Activated T-helper 2 cell treated with anti-CD3 and anti-CD28 coated beads, Interferon-gamma antibody, Interleukin-2, Interleukin-4, amounts not matched to agents 10 μg/mL and 5 μg/mL and 100 μg/mL, durations not matched to agents 14 hours and 24 hours and 36 hours (primary cell): ENCODE data around the gene CASP8. TPM values are rescaled to one million over a fixed set of nuclear protein-coding genes. Genes with fewer than 3 reads are reported as not detected.

ENCODE experiments used
- DNase-seq: peaks from one replicate; pipeline ENCODE4 v3.0.0; 2021; ENCODE audit warnings: low spot score
- H3K27ac Mint-ChIP-seq: one replicate; pipeline ENCODE4 v1.8.0; 2021; ENCODE audit warnings: mixed read lengths
- H3K27me3 Mint-ChIP-seq: one replicate; pipeline ENCODE4 v1.8.0; 2021; ENCODE audit warnings: low read depth, mixed read lengths
- H3K36me3 Mint-ChIP-seq: one replicate; pipeline ENCODE4 v1.8.0; 2021; ENCODE audit warnings: low read depth, mixed read lengths
- H3K4me1 Mint-ChIP-seq: one replicate; pipeline ENCODE4 v1.8.0; 2021; ENCODE audit warnings: low read depth, mixed read lengths
- H3K4me3 Mint-ChIP-seq: one replicate; pipeline ENCODE4 v1.8.0; 2021; ENCODE audit warnings: low read depth, mild to moderate bottlenecking, moderate library complexity, mixed read lengths
- H3K9me3 Mint-ChIP-seq: one replicate; pipeline ENCODE4 v1.8.0; 2021; ENCODE audit warnings: mixed read lengths
- intact Hi-C: fragments of 100-400 bp; cut with micrococcal nuclease; formaldehyde crosslinking; loops from one replicate; pipeline ENCODE4 v1.15.1; 2023
- total RNA-seq: library from RNA; stranded (reverse); gene quantifications from 2 replicates; pipeline ENCODE4 v1.2.3, GENCODE V29; 2022

The CASP8 gene
- total RNA-seq, 1 donor from 2014 or later, result 43.5 TPM

- Mint-ChIP-seq H3K27me3 (no peaks in the 10 kb centered on the region), H3K4me1 (peaks cover 52% of the 10 kb centered on the region), H3K36me3 (peaks cover 75% of the 10 kb centered on the region), H3K9me3 (peaks cover 19% of the 10 kb centered on the region), H3K27ac (no peak overlapping the region), H3K4me3 (no peak overlapping the region)
- intact Hi-C loops, result no loop called here
- DNase-seq, result no peak
Observed at GRCh38 chr2:201249889-201250288, 10.4 kb upstream of the CASP8 start.

DNA sequence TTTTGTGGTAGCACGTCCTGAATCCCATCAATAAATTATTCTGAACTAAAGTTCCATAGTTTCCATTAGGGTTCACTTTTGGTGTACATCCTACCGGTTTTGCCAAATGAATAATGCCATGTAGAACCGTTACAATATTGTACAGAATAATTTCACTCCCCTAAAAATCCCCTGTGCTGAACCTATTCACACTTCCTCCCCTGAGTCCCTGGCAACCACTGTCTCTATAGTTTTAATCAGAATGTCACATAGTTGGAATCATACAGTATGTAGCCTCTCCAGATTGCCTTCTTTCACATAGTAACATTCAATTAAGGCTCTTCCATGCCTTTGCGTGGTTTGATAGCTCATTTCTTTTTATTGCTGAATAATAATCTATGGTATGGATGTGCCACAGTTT lies 9.6 kb upstream of the CASP8 start:
- DNase-seq, result no peak
- H3K9me3 Mint-ChIP-seq, result peaks cover 19% of the 10 kb centered on the region
- intact Hi-C loops, result no loop called here
- no peaks in the 10 kb centered on the region for H3K27me3 Mint-ChIP-seq
- no peak overlapping the region for H3K27ac Mint-ChIP-seq
- no peak overlapping the region for H3K4me3 Mint-ChIP-seq
- peaks cover 67% of the 10 kb centered on the region for H3K36me3 Mint-ChIP-seq
- H3K4me1 Mint-ChIP-seq, result peaks cover 58% of the 10 kb centered on the region

GRCh38 chr2:201254081-201254730 lies 6.1 kb upstream of the CASP8 start:
- Mint-ChIP-seq H3K4me3 (peak overlapping the region; percentile 22), H3K9me3 (peaks cover 19% of the 10 kb centered on the region), H3K27me3 (no peaks in the 10 kb centered on the region), H3K36me3 (peaks cover 42% of the 10 kb centered on the region), H3K4me1 (peaks cover 74% of the 10 kb centered on the region), H3K27ac (peak overlapping the region; percentile 67)
- DNase-seq, result no peak
- intact Hi-C loops, result loop anchor here (1.0 kb wide), 1 partner anchor 9 kb away; no protein-coding TSS in a partner anchor

GRCh38 chr2:201255408-201256033 lies 4.8 kb upstream of the CASP8 start:
- DNase-seq, result no peak
- no peak overlapping the region for H3K4me3 Mint-ChIP-seq

DNA sequence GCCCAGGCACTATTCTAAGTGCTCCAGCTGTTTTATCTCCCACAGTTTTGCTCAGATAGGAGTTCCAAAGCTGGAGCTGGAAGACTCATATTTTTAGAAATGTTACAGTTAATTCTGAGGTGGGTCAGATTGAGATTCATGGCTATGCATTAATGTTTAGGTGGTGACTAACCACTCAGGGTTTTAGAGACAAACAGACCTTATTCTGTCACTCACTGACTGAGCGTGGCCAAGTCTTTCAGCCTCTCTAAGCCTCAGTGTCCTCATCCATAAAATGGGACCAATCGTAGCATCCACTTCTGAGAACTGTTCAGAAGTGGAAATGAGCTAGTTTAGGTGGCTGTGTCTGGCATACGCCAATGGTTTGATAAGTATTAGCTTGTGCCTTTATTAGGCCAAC lies 4.3 kb upstream of the CASP8 start:
- H3K4me1 Mint-ChIP-seq, result peaks cover 67% of the 10 kb centered on the region

More at GRCh38 chr2:201255408-201256033, 4.8 kb upstream of the CASP8 start:
- H3K9me3 Mint-ChIP-seq, result peaks cover 9% of the 10 kb centered on the region
- peak overlapping the region; percentile 67 for H3K27ac Mint-ChIP-seq
- no peaks in the 10 kb centered on the region for H3K27me3 Mint-ChIP-seq
- H3K4me1 Mint-ChIP-seq, result peaks cover 71% of the 10 kb centered on the region
- peaks cover 31% of the 10 kb centered on the region for H3K36me3 Mint-ChIP-seq
- intact Hi-C loops, result no loop called here

GRCh38 chr2:201257381-201257955 lies 2.9 kb upstream of the CASP8 start:
- intact Hi-C loops, result loop anchor here (1.0 kb wide), 1 partner anchor 75 kb away; no protein-coding TSS in a partner anchor
- Mint-ChIP-seq H3K36me3 (peaks cover 28% of the 10 kb centered on the region), H3K9me3 (no peaks in the 10 kb centered on the region), H3K4me1 (peaks cover 67% of the 10 kb centered on the region), H3K4me3 (peak overlapping the region; percentile 89), H3K27me3 (no peaks in the 10 kb centered on the region), H3K27ac (peak overlapping the region; percentile 97)
- peak; percentile 49 for DNase-seq

More for the DNA sequence above, 4.3 kb upstream of the CASP8 start:
- Mint-ChIP-seq H3K27me3 (no peaks in the 10 kb centered on the region), H3K4me3 (no peak overlapping the region), H3K27ac (peak overlapping the region; percentile 97), H3K9me3 (peaks cover 3% of the 10 kb centered on the region), H3K36me3 (peaks cover 29% of the 10 kb centered on the region)
- intact Hi-C loops, result no loop called here
- DNase-seq, result no peak

DNA sequence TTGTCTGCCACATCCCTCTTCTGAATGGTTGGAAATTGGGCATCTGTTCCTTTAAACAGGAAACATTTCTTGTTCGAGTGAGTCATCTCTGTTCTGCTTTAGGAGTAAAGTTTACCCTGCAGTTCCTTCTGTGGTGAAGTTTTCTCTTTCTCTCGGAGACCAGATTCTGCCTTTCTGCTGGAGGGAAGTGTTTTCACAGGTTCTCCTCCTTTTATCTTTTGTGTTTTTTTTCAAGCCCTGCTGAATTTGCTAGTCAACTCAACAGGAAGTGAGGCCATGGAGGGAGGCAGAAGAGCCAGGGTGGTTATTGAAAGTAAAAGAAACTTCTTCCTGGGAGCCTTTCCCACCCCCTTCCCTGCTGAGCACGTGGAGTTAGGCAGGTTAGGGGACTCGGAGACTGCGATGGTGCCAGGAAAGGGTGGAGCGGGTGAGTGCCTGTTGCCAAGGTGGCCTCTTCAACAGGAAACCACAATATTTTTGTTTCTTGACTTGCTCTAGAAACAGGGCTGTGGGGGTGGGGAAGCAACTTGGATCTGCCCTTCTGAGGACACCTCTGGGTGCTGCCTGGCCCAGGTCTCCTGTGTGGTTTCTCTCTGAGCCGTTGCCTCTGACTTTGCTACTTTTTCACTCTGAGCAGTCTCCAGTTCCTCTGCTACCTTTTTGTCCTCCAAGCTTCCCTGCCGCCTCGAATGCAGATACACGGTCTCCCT lies 2.2 kb upstream of the CASP8 start:
- intact Hi-C loops, result loop anchor here (1.0 to 2.0 kb wide), 6 partner anchors 25 to 394 kb away; partner anchors contain the start of genes CFLAR, CLK1, STRADB and TRAK2
- H3K9me3 Mint-ChIP-seq, result no peaks in the 10 kb centered on the region
- H3K36me3 Mint-ChIP-seq, result peaks cover 29% of the 10 kb centered on the region
- H3K27me3 Mint-ChIP-seq, result no peaks in the 10 kb centered on the region
- H3K27ac Mint-ChIP-seq, result peak overlapping the region; percentile 97
- peak overlapping the region; percentile 89 for H3K4me3 Mint-ChIP-seq
- peak; percentile 94 for DNase-seq
- peaks cover 69% of the 10 kb centered on the region for H3K4me1 Mint-ChIP-seq

- no peak for DNase-seq
- peak overlapping the region; percentile 89 for H3K4me3 Mint-ChIP-seq
Observed at GRCh38 chr2:201258666-201259615, 1.4 kb upstream of the CASP8 start.

DNA sequence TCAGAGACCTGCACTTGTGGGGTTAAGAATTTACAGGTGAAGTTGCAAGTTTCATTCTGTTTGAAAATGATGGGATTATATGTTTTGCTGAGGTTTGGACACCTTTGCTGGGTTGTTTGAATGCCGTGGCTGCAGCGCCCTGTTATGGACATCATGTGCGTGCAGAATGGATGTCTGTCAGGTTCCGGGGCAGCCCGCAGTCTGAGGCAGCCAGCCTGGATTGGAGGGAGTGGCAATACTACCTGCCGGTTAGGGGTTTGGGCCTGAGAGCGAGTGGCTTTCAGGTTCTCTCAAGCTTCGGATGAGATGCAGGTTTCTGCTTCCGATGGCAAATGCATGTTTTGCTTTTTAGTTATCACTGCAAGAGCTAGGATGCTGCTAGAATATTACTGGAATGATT lies 1.1 kb downstream of the CASP8 start:
- H3K27ac Mint-ChIP-seq, result peak overlapping the region; percentile 97
- peak overlapping the region; percentile 92 for H3K4me3 Mint-ChIP-seq
- H3K9me3 Mint-ChIP-seq, result no peaks in the 10 kb centered on the region
- intact Hi-C loops, result loop anchor here (5.0 to 10.0 kb wide), 3 partner anchors 101 to 1003 kb away; partner anchors contain the start of gene NOP58
- H3K27me3 Mint-ChIP-seq, result no peaks in the 10 kb centered on the region
- peaks cover 68% of the 10 kb centered on the region for H3K4me1 Mint-ChIP-seq
- H3K36me3 Mint-ChIP-seq, result peaks cover 33% of the 10 kb centered on the region
- DNase-seq, result peak; percentile 61

More at GRCh38 chr2:201258666-201259615, 1.4 kb upstream of the CASP8 start:
- peaks cover 73% of the 10 kb centered on the region for H3K4me1 Mint-ChIP-seq
- no peaks in the 10 kb centered on the region for H3K9me3 Mint-ChIP-seq
- intact Hi-C loops, result loop anchor here (1.0 to 2.0 kb wide), 5 partner anchors 26 to 395 kb away; partner anchors contain the start of genes CFLAR, CLK1, STRADB and TRAK2
- H3K27me3 Mint-ChIP-seq, result no peaks in the 10 kb centered on the region
- peaks cover 26% of the 10 kb centered on the region for H3K36me3 Mint-ChIP-seq
- H3K27ac Mint-ChIP-seq, result peak overlapping the region; percentile 97

- DNase-seq, result no peak
- intact Hi-C loops, result loop anchor here (2.0 to 10.0 kb wide), 4 partner anchors 100 to 1003 kb away; partner anchors contain the start of gene NOP58
- peaks cover 37% of the 10 kb centered on the region for H3K36me3 Mint-ChIP-seq
Observed at GRCh38 chr2:201261906-201262305, 1.6 kb downstream of the CASP8 start.

GRCh38 chr2:201262718-201263117 lies 2.4 kb downstream of the CASP8 start:
- peak overlapping the region; percentile 84 for H3K27ac Mint-ChIP-seq
- H3K9me3 Mint-ChIP-seq, result no peaks in the 10 kb centered on the region
- intact Hi-C loops, result loop anchor here (1.0 to 10.0 kb wide), 5 partner anchors 8 to 1002 kb away; partner anchors contain the start of gene NOP58
- peaks cover 69% of the 10 kb centered on the region for H3K4me1 Mint-ChIP-seq
- peaks cover 45% of the 10 kb centered on the region for H3K36me3 Mint-ChIP-seq
- no peaks in the 10 kb centered on the region for H3K27me3 Mint-ChIP-seq
- DNase-seq, result no peak
- peak overlapping the region; percentile 78 for H3K4me3 Mint-ChIP-seq

More at GRCh38 chr2:201261906-201262305, 1.6 kb downstream of the CASP8 start:
- no peaks in the 10 kb centered on the region for H3K9me3 Mint-ChIP-seq
- peaks cover 68% of the 10 kb centered on the region for H3K4me1 Mint-ChIP-seq
- H3K4me3 Mint-ChIP-seq, result peak overlapping the region; percentile 92
- no peaks in the 10 kb centered on the region for H3K27me3 Mint-ChIP-seq
- peak overlapping the region; percentile 97 for H3K27ac Mint-ChIP-seq
